Loucy (cell line): ENCODE data around the gene GPM6B.

Source experiments
- H2AFZ ChIP-seq: fragments of 200-600 bp; sonication (generic); 2 replicates; pipeline ENCODE4 v1.6.0; 2016; ENCODE audit warnings: antibody characterized with exemption, mild to moderate bottlenecking, low read length, moderate library complexity
- H3F3A ChIP-seq: fragments of 200-600 bp; 2 replicates; pipeline ENCODE4 v1.6.0; 2016; ENCODE audit warnings: antibody characterized with exemption, low read depth, mild to moderate bottlenecking
- H3K27me3 ChIP-seq: fragments of 200-600 bp; sonication (generic); 2 replicates; pipeline ENCODE4 v1.6.1; 2014; ENCODE audit warnings: low read length, mild to moderate bottlenecking; ENCODE audit not compliant: insufficient read depth, poor library complexity, severe bottlenecking
- H3K36me3 ChIP-seq: fragments of 200-600 bp; sonication (generic); 2 replicates; pipeline ENCODE4 v1.6.1; 2016; ENCODE audit warnings: low read length; ENCODE audit not compliant: insufficient read depth
- H3K4me1 ChIP-seq: fragments of 200-600 bp; sonication (generic); 2 replicates; pipeline ENCODE4 v1.5.1; 2014; ENCODE audit warnings: low read length, mild to moderate bottlenecking; ENCODE audit not compliant: insufficient read depth, poor library complexity, severe bottlenecking
- H3K4me2 ChIP-seq: fragments of 200-600 bp; sonication (generic); 2 replicates; pipeline ENCODE4 v1.6.0; 2014; ENCODE audit warnings: antibody characterized with exemption, low read length, low read depth, mild to moderate bottlenecking; ENCODE audit not compliant: poor library complexity, severe bottlenecking
- H3K4me3 ChIP-seq: fragments of 200-600 bp; sonication (generic); 2 replicates; pipeline ENCODE4 v1.5.1; 2014; ENCODE audit warnings: low read length, mild to moderate bottlenecking, mixed read lengths; ENCODE audit not compliant: poor library complexity, severe bottlenecking
- H3K79me2 ChIP-seq: fragments of 200-600 bp; sonication (generic); 2 replicates; pipeline ENCODE4 v1.6.1; 2014; ENCODE audit warnings: low read length; ENCODE audit not compliant: insufficient read depth
- H3K9ac ChIP-seq: fragments of 200-600 bp; sonication (generic); 2 replicates; pipeline ENCODE4 v1.6.0; 2014; ENCODE audit warnings: mild to moderate bottlenecking, low read depth, low read length, moderate library complexity; ENCODE audit not compliant: poor library complexity, severe bottlenecking
- H3K9me2 ChIP-seq: fragments of 200-600 bp; sonication (generic); replicated peaks from 2 replicates; pipeline ENCODE4 v1.6.1; 2016; ENCODE audit warnings: low read depth, low read length, mixed read lengths
- H3K9me3 ChIP-seq: fragments of 200-600 bp; sonication (generic); 2 replicates; pipeline ENCODE4 v1.6.1; 2014; ENCODE audit warnings: mild to moderate bottlenecking, antibody characterized with exemption, low read length, low read depth; ENCODE audit not compliant: insufficient read depth
- H4K20me1 ChIP-seq: fragments of 200-600 bp; sonication (generic); 2 replicates; pipeline ENCODE4 v1.6.0; 2014; ENCODE audit warnings: antibody characterized with exemption, low read length, mild to moderate bottlenecking; ENCODE audit not compliant: insufficient read depth, poor library complexity, severe bottlenecking
- EZH2phosphoT487 ChIP-seq: fragments of 200-600 bp; IDR thresholded peaks from 2 replicates; pipeline ENCODE4 v1.6.1; 2018; ENCODE audit warnings: antibody characterized with exemption, mild to moderate bottlenecking, moderate library complexity, borderline replicate concordance
- TF ChIP-seq, protein P1 (sequence below): fragments of 200-600 bp; sonication (generic); conservative IDR thresholded peaks from 2 replicates; pipeline ENCODE4 v1.5.1; 2014; ENCODE audit warnings: mild to moderate bottlenecking, antibody characterized with exemption, low read length

GPM6B gene

DNA sequence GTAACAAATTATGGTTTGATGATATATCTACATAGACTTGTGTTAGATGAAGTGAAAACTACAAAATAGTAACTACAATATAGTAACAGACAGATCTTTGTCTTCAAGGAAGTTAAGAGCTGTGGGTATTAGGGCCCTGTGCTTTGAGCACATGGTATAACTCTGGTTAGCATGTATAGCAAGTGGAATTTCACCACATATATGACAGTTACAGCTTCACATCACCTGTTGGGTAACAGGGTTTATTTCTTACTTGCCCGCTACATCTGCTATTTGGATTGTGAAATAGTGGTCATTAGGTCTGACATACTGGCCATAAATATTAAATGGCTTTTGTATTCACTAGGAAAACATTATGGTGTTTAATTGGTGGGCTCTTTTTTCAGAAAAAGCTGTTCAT is 62.1 kb downstream of the GPM6B start:
- no peaks in the 10 kb centered on the region for H3K9me3 ChIP-seq
- no peaks in the 10 kb centered on the region for H3F3A ChIP-seq
- TF ChIP-seq, protein P1, sequence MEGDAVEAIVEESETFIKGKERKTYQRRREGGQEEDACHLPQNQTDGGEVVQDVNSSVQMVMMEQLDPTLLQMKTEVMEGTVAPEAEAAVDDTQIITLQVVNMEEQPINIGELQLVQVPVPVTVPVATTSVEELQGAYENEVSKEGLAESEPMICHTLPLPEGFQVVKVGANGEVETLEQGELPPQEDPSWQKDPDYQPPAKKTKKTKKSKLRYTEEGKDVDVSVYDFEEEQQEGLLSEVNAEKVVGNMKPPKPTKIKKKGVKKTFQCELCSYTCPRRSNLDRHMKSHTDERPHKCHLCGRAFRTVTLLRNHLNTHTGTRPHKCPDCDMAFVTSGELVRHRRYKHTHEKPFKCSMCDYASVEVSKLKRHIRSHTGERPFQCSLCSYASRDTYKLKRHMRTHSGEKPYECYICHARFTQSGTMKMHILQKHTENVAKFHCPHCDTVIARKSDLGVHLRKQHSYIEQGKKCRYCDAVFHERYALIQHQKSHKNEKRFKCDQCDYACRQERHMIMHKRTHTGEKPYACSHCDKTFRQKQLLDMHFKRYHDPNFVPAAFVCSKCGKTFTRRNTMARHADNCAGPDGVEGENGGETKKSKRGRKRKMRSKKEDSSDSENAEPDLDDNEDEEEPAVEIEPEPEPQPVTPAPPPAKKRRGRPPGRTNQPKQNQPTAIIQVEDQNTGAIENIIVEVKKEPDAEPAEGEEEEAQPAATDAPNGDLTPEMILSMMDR, result no peak
- TF ChIP-seq EZH2phosphoT487, result no peak
- H3K4me3 ChIP-seq, result no peak overlapping the region
- H3K79me2 ChIP-seq, result no peaks in the 10 kb centered on the region
- H3K27me3 ChIP-seq, result no peaks in the 10 kb centered on the region
- H2AFZ ChIP-seq, result no peak overlapping the region
- no peaks in the 10 kb centered on the region for H3K9me2 ChIP-seq
- no peak overlapping the region for H3K9ac ChIP-seq
- peaks cover 10% of the 10 kb centered on the region for H3K4me1 ChIP-seq
- H4K20me1 ChIP-seq, result no peaks in the 10 kb centered on the region
- no peak overlapping the region for H3K4me2 ChIP-seq
- peaks cover 38% of the 10 kb centered on the region; the same call in 1 of the 2 replicates for H3K36me3 ChIP-seq

DNA sequence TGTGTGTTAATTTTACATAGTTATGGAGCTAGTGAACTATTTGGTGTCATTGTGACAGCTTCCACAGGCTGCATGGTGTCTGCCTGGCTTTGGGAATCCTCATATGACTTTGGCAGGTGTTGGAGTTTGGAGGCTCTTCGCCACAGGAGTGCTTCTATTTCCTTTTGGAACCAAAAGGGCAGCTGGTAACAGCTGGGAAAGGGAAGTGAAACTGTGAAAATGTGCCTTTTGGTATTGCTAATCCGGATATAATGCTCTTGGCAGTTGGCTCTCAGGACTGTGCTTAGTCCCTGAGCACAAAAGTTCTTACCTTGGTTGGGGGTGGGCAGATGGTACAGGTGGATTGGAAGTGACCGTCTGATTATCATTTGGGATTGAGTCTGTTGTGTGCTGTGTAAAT is 64.2 kb downstream of the GPM6B start:
- TF ChIP-seq, protein P1, result no peak
- TF ChIP-seq EZH2phosphoT487, result no peak
- Histone ChIP-seq H3F3A (no peaks in the 10 kb centered on the region), H3K79me2 (no peaks in the 10 kb centered on the region), H3K4me3 (no peak overlapping the region), H3K36me3 (peaks cover 24% of the 10 kb centered on the region; the same call in 1 of the 2 replicates), H3K4me2 (no peak overlapping the region), H2AFZ (no peak overlapping the region), H3K9me3 (no peaks in the 10 kb centered on the region), H3K9ac (no peak overlapping the region), H3K27me3 (no peaks in the 10 kb centered on the region), H4K20me1 (no peaks in the 10 kb centered on the region), H3K4me1 (peaks cover 10% of the 10 kb centered on the region), H3K9me2 (no peaks in the 10 kb centered on the region)

DNA sequence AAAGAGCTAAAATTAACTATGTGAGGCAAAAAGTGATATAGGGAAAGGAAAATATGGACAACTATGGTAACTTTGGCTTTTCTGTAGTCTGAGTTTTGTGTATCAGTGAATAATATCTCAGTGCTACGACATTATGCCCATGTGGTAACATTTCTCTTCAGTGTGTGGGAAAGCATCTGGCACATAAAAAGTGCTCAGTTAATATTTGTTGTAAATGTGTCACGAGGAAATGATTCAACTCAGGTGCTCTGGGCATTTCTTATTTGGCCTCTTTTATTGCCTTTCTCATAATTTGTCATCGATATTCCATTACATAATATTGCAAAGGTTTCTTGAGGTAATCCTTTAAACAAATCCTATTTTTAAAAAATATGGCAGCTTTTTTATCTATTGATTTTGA is 64.8 kb downstream of the GPM6B start:
- H3F3A ChIP-seq, result no peaks in the 10 kb centered on the region
- no peaks in the 10 kb centered on the region for H3K79me2 ChIP-seq
- no peak overlapping the region for H3K9ac ChIP-seq
- H3K4me1 ChIP-seq, result peaks cover 10% of the 10 kb centered on the region
- H3K9me3 ChIP-seq, result no peaks in the 10 kb centered on the region
- no peak overlapping the region for H3K4me2 ChIP-seq
- H2AFZ ChIP-seq, result no peak overlapping the region
- H3K4me3 ChIP-seq, result no peak overlapping the region
- H4K20me1 ChIP-seq, result no peaks in the 10 kb centered on the region
- H3K9me2 ChIP-seq, result no peaks in the 10 kb centered on the region
- TF ChIP-seq, protein P1, result no peak
- TF ChIP-seq EZH2phosphoT487, result no peak
- H3K27me3 ChIP-seq, result no peaks in the 10 kb centered on the region
- H3K36me3 ChIP-seq, result peaks cover 24% of the 10 kb centered on the region; the same call in 1 of the 2 replicates
